OCI-LY1 (cell line): ENCODE measurements around the gene DUSP22.

Source experiments
- EZH2 ChIP-seq: fragments of 200-600 bp; sonication (generic), shearing (Covaris generic); IDR thresholded peaks from 2 replicates; pipeline ENCODE4 v1.8.0; 2017; ENCODE audit warnings: borderline replicate concordance, mixed run types, mild to moderate bottlenecking, antibody characterized with exemption, low read length, moderate library complexity, mixed read lengths
- TF ChIP-seq, protein P1 (sequence below): fragments of 200-600 bp; sonication (generic), shearing (Covaris generic); IDR thresholded peaks from 2 replicates; pipeline ENCODE4 v1.5.1; 2017; ENCODE audit warnings: mild to moderate bottlenecking, antibody characterized with exemption, low read length, moderate library complexity, mixed read lengths

DNA sequence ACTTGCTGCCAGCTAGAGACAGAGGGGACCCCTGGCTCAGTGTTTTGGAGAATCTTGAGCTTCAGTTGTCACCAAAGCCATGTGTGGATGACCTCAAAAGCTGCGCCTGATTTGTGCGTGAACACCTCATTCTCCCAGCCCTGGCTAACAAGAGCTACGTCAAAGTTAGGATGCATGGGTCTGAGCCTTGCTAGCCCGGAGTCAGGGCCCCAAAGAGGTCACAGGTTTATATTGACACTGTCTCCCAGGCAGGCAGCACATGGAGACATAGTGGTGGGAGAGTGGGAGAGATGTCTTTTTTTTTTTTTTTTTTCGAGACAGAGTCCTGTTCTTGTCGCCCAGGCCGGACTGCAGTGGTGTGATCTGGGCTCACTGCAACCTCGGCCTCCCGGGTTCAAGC lies 36.1 kb upstream of the DUSP22 start:
- TF ChIP-seq, protein P1, sequence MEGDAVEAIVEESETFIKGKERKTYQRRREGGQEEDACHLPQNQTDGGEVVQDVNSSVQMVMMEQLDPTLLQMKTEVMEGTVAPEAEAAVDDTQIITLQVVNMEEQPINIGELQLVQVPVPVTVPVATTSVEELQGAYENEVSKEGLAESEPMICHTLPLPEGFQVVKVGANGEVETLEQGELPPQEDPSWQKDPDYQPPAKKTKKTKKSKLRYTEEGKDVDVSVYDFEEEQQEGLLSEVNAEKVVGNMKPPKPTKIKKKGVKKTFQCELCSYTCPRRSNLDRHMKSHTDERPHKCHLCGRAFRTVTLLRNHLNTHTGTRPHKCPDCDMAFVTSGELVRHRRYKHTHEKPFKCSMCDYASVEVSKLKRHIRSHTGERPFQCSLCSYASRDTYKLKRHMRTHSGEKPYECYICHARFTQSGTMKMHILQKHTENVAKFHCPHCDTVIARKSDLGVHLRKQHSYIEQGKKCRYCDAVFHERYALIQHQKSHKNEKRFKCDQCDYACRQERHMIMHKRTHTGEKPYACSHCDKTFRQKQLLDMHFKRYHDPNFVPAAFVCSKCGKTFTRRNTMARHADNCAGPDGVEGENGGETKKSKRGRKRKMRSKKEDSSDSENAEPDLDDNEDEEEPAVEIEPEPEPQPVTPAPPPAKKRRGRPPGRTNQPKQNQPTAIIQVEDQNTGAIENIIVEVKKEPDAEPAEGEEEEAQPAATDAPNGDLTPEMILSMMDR: no peak
- TF ChIP-seq EZH2: no peak
